ENCODE results near the gene MED16. TPM values are rescaled to one million over a fixed set of nuclear protein-coding genes. Genes with fewer than 3 reads are reported as not detected.
"Not testable (repeated sequence)": the region's sequence is repeated elsewhere in the genome, so short reads cannot be mapped to it uniquely, and the experiment has no call there.

MED16 gene
- total and polyA plus RNA-seq, 9 donors: 0.62 to 75.4 (median 52.3) TPM

- WGBS, 3 donors: 83 to 88% (median 85%) methylated on average over 30 of the region's 30 CpGs
- Histone ChIP-seq H3K36me3 (no peaks in the 10 kb centered on the region), H3K9me3 (no peaks in the 10 kb centered on the region), H3K4me3 (no peak overlapping the region), H3K27me3 (no peaks in the 10 kb centered on the region), H3K27ac (no peak overlapping the region), H3K4me1 (ENCODE audit: insufficient read depth) (no peaks in the 10 kb centered on the region)
- no peak for DNase-seq
- intact Hi-C loops (cut with DNase I): no loop called here
- TF ChIP-seq CTCF (IDR thresholded peaks at IDR 0.05): no peak
- TF ChIP-seq EP300 (IDR thresholded peaks at IDR 0.05): no peak
- TF ChIP-seq POLR2A (IDR thresholded peaks at IDR 0.05): no peak
Measured at GRCh38 chr19:882871-883497, 10.0 kb downstream of the MED16 start.

GRCh38 chr19:881385-882071 lies 11.5 kb downstream of the MED16 start:
- WGBS, 3 donors: 93 to 96% (median 95%) methylated on average over 34 of the region's 34 CpGs
- no peak for TF ChIP-seq EP300 (IDR thresholded peaks at IDR 0.05)
- TF ChIP-seq CTCF (IDR thresholded peaks at IDR 0.05): no peak
- TF ChIP-seq POLR2A (IDR thresholded peaks at IDR 0.05): no peak
- Histone ChIP-seq H3K9me3 (no peaks in the 10 kb centered on the region), H3K27me3 (no peaks in the 10 kb centered on the region), H3K4me1 (ENCODE audit: insufficient read depth) (no peaks in the 10 kb centered on the region), H3K36me3 (no peaks in the 10 kb centered on the region), H3K27ac (no peak overlapping the region), H3K4me3 (no peak overlapping the region)
- DNase-seq: no peak
- intact Hi-C loops (cut with DNase I): no loop called here

GRCh38 chr19:879711-880438 lies 13.1 kb downstream of the MED16 start:
- DNase-seq: no peak
- intact Hi-C loops (cut with DNase I): no loop called here
- TF ChIP-seq CTCF (IDR thresholded peaks at IDR 0.05): no peak
- TF ChIP-seq POLR2A (IDR thresholded peaks at IDR 0.05): no peak
- no peak for TF ChIP-seq EP300 (IDR thresholded peaks at IDR 0.05)
- no peak overlapping the region for H3K4me3 ChIP-seq
- no peaks in the 10 kb centered on the region for H3K36me3 ChIP-seq
- no peaks in the 10 kb centered on the region for H3K4me1 ChIP-seq (ENCODE audit: insufficient read depth)
- no peaks in the 10 kb centered on the region for H3K9me3 ChIP-seq
- no peaks in the 10 kb centered on the region for H3K27me3 ChIP-seq
- 84 to 88% (median 86%) methylated on average over 34 to 37 of the region's 37 CpGs for WGBS, 3 donors
- no peak overlapping the region for H3K27ac ChIP-seq

GRCh38 chr19:878751-879561 lies 14.0 kb downstream of the MED16 start:
- H3K4me3 ChIP-seq; H3K27ac ChIP-seq; DNase-seq; intact Hi-C loops (cut with DNase I); H3K9me3 ChIP-seq; H3K4me1 ChIP-seq (ENCODE audit: insufficient read depth); H3K36me3 ChIP-seq; H3K27me3 ChIP-seq: not testable (repeated sequence)
- WGBS, 3 donors: 78 to 86% (median 79%) methylated on average over 16 to 24 of the region's 24 CpGs

GRCh38 chr19:877992-878660 lies 14.9 kb downstream of the MED16 start:
- H3K27ac ChIP-seq; intact Hi-C loops (cut with DNase I); H3K4me1 ChIP-seq (ENCODE audit: insufficient read depth); DNase-seq; H3K9me3 ChIP-seq; H3K36me3 ChIP-seq; H3K27me3 ChIP-seq; H3K4me3 ChIP-seq: not testable (repeated sequence)
- WGBS, 3 donors: 83 to 88% (median 86%) methylated on average over 8 to 23 of the region's 23 CpGs
